ENCODE data around the gene TLCD2.
"Not testable (repeated sequence)": the region's sequence is repeated elsewhere in the genome, so short reads cannot be mapped to it uniquely, and the experiment has no call there.

Gene TLCD2

GRCh38 chr17:1653735-1654134, 56.4 kb downstream of the TLCD2 start:
- no peaks in the 10 kb centered on the region for H3K4me1 ChIP-seq (ENCODE audit: insufficient read depth, poor library complexity, severe bottlenecking)
- H3K9me3 ChIP-seq (ENCODE audit: severe bottlenecking), result no peaks in the 10 kb centered on the region
- H3K4me3 ChIP-seq (ENCODE audit: severe bottlenecking), result no peak overlapping the region
- no peak overlapping the region for H3K27ac ChIP-seq (ENCODE audit: poor library complexity, severe bottlenecking)
- H3K36me3 ChIP-seq (ENCODE audit: low read depth), result peaks cover 82% of the 10 kb centered on the region
- no peak for ATAC-seq (ENCODE audit: low read depth)
- no peaks in the 10 kb centered on the region for H3K27me3 ChIP-seq (ENCODE audit: insufficient read depth, poor library complexity, severe bottlenecking)
- TF ChIP-seq, protein P1, sequence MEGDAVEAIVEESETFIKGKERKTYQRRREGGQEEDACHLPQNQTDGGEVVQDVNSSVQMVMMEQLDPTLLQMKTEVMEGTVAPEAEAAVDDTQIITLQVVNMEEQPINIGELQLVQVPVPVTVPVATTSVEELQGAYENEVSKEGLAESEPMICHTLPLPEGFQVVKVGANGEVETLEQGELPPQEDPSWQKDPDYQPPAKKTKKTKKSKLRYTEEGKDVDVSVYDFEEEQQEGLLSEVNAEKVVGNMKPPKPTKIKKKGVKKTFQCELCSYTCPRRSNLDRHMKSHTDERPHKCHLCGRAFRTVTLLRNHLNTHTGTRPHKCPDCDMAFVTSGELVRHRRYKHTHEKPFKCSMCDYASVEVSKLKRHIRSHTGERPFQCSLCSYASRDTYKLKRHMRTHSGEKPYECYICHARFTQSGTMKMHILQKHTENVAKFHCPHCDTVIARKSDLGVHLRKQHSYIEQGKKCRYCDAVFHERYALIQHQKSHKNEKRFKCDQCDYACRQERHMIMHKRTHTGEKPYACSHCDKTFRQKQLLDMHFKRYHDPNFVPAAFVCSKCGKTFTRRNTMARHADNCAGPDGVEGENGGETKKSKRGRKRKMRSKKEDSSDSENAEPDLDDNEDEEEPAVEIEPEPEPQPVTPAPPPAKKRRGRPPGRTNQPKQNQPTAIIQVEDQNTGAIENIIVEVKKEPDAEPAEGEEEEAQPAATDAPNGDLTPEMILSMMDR (IDR thresholded peaks at IDR 0.05; ENCODE audit: poor library complexity, severe bottlenecking), result no peak
- no peak for DNase-seq (ENCODE audit: low spot score)

- H3K4me1 ChIP-seq (ENCODE audit: insufficient read depth, poor library complexity, severe bottlenecking); H3K4me3 ChIP-seq (ENCODE audit: severe bottlenecking); H3K27ac ChIP-seq (ENCODE audit: poor library complexity, severe bottlenecking); H3K9me3 ChIP-seq (ENCODE audit: severe bottlenecking); ATAC-seq (ENCODE audit: low read depth); H3K27me3 ChIP-seq (ENCODE audit: insufficient read depth, poor library complexity, severe bottlenecking); DNase-seq (ENCODE audit: low spot score): not testable (repeated sequence)
- peaks cover 72% of the 10 kb centered on the region for H3K36me3 ChIP-seq (ENCODE audit: low read depth)
These were observed 57.4 kb downstream of the TLCD2 start for GRCh38 chr17:1652794-1653193.

Measured in RWPE2 (cell line).